ENCODE measurements around the gene LIN52. TPM values are rescaled to one million over a fixed set of nuclear protein-coding genes. Genes with fewer than 3 reads are reported as not detected.

Gene LIN52
- total RNA-seq, 1 experiment from 2014 or later, result 6.7 TPM

- no TSS peak for BruUV-seq (replicated peaks)
- Histone ChIP-seq H3K27ac (ENCODE audit: low read length) (no peak overlapping the region), H3K4me1 (ENCODE audit: control insufficient read depth, insufficient read depth, low read length) (no peaks in the 10 kb centered on the region), H3K36me3 (ENCODE audit: control insufficient read depth, insufficient read depth, low read length) (no peaks in the 10 kb centered on the region), H3K9me3 (ENCODE audit: control insufficient read depth, insufficient read depth, low read depth, low read length) (no peaks in the 10 kb centered on the region), H3K4me3 (ENCODE audit: low read depth in 2 of 2, low read length in 2 of 2) (no peak overlapping the region), H3K27me3 (ENCODE audit: control insufficient read depth, insufficient read depth, low read length) (no peaks in the 10 kb centered on the region)
- in situ Hi-C loops (cut with HindIII; ENCODE audit: low pct_unique_long_range_greater_than_20kb, low sequenced_read_pairs) (no loop called here), intact Hi-C loops (cut with micrococcal nuclease; ENCODE audit: unreplicated experiment) (no loop called here)
- CTCF ChIA-PET, result no interaction called here
- ATAC-seq (no peak), DNase-seq (ENCODE audit: low read depth, low spot score) (no peak)
- POLR2A ChIA-PET, result no interaction called here
- TF ChIP-seq TCF7L2 (IDR thresholded peaks at IDR 0.05; ENCODE audit: low read depth, low read length) (no peak), SIN3A (IDR thresholded peaks at IDR 0.05; ENCODE audit: borderline replicate concordance, insufficient read depth, low read depth, low read length) (no peak), POLR2AphosphoS5 (IDR thresholded peaks at IDR 0.05; ENCODE audit: low read depth, low read length) (no peak)
- TF ChIP-seq, protein P1, sequence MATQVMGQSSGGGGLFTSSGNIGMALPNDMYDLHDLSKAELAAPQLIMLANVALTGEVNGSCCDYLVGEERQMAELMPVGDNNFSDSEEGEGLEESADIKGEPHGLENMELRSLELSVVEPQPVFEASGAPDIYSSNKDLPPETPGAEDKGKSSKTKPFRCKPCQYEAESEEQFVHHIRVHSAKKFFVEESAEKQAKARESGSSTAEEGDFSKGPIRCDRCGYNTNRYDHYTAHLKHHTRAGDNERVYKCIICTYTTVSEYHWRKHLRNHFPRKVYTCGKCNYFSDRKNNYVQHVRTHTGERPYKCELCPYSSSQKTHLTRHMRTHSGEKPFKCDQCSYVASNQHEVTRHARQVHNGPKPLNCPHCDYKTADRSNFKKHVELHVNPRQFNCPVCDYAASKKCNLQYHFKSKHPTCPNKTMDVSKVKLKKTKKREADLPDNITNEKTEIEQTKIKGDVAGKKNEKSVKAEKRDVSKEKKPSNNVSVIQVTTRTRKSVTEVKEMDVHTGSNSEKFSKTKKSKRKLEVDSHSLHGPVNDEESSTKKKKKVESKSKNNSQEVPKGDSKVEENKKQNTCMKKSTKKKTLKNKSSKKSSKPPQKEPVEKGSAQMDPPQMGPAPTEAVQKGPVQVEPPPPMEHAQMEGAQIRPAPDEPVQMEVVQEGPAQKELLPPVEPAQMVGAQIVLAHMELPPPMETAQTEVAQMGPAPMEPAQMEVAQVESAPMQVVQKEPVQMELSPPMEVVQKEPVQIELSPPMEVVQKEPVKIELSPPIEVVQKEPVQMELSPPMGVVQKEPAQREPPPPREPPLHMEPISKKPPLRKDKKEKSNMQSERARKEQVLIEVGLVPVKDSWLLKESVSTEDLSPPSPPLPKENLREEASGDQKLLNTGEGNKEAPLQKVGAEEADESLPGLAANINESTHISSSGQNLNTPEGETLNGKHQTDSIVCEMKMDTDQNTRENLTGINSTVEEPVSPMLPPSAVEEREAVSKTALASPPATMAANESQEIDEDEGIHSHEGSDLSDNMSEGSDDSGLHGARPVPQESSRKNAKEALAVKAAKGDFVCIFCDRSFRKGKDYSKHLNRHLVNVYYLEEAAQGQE (IDR thresholded peaks at IDR 0.05; ENCODE audit: insufficient read depth in 1 of 2, low read depth in 2 of 2, low read length in 1 of 2), result no peak
- TF ChIP-seq, protein P2, sequence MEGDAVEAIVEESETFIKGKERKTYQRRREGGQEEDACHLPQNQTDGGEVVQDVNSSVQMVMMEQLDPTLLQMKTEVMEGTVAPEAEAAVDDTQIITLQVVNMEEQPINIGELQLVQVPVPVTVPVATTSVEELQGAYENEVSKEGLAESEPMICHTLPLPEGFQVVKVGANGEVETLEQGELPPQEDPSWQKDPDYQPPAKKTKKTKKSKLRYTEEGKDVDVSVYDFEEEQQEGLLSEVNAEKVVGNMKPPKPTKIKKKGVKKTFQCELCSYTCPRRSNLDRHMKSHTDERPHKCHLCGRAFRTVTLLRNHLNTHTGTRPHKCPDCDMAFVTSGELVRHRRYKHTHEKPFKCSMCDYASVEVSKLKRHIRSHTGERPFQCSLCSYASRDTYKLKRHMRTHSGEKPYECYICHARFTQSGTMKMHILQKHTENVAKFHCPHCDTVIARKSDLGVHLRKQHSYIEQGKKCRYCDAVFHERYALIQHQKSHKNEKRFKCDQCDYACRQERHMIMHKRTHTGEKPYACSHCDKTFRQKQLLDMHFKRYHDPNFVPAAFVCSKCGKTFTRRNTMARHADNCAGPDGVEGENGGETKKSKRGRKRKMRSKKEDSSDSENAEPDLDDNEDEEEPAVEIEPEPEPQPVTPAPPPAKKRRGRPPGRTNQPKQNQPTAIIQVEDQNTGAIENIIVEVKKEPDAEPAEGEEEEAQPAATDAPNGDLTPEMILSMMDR (IDR thresholded peaks at IDR 0.05), result no peak
Observed at GRCh38 chr14:74065746-74066575, 18.8 kb upstream of the LIN52 start.

DNA sequence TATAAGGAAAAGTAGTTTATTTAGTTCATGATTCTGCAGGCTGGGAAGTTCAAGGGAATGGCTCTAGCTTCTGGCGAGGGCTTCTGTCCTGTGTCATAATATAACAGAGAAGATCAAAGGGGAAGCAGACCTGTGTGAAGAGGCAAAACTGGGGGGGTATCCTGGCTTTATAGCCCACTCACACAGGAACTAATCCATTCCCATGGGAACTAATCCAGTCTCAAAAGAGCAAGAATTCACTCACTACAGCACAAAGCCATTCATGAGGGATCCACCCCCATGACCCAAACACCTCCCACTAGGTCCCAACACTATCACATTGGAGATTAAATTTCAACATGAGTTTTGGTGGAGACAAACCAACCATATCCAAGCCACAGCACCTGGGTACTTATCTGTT, 7.4 kb upstream of the LIN52 start:
- ChIA-PET CTCF (no interaction called here), POLR2A (interaction anchor here (0.8 kb wide), 1 partner anchor 127 kb away, joined by 3 read pairs; the partner anchor contains the start of genes COQ6 and FAM161B)
- intact Hi-C loops (cut with micrococcal nuclease; ENCODE audit: unreplicated experiment), result no loop called here
- Histone ChIP-seq H3K4me1 (ENCODE audit: control insufficient read depth, insufficient read depth, low read length) (no peaks in the 10 kb centered on the region), H3K4me3 (ENCODE audit: low read depth in 2 of 2, low read length in 2 of 2) (no peak overlapping the region), H3K36me3 (ENCODE audit: control insufficient read depth, insufficient read depth, low read length) (no peaks in the 10 kb centered on the region), H3K27me3 (ENCODE audit: control insufficient read depth, insufficient read depth, low read length) (no peaks in the 10 kb centered on the region), H3K9me3 (ENCODE audit: control insufficient read depth, insufficient read depth, low read depth, low read length) (no peaks in the 10 kb centered on the region), H3K27ac (ENCODE audit: low read length) (no peak overlapping the region)
- in situ Hi-C loops (cut with HindIII; ENCODE audit: low pct_unique_long_range_greater_than_20kb, low sequenced_read_pairs), result no loop called here
- DNase-seq (ENCODE audit: low read depth, low spot score), result no peak
- TF ChIP-seq, protein P2 (IDR thresholded peaks at IDR 0.05), result no peak
- TF ChIP-seq TCF7L2 (IDR thresholded peaks at IDR 0.05; ENCODE audit: low read depth, low read length), result no peak
- no peak for TF ChIP-seq SIN3A (IDR thresholded peaks at IDR 0.05; ENCODE audit: borderline replicate concordance, insufficient read depth, low read depth, low read length)
- no peak for TF ChIP-seq POLR2AphosphoS5 (IDR thresholded peaks at IDR 0.05; ENCODE audit: low read depth, low read length)
- TF ChIP-seq, protein P1 (IDR thresholded peaks at IDR 0.05; ENCODE audit: insufficient read depth in 1 of 2, low read depth in 2 of 2, low read length in 1 of 2), result no peak
- ATAC-seq, result no peak
- BruUV-seq (replicated peaks), result no TSS peak

All from Panc1 (cell line).